Right atrium auricular region (tissue), 2 donors: ENCODE measurements around the gene RNF43. TPM values are rescaled to one million over a fixed set of nuclear protein-coding genes. Genes with fewer than 3 reads are reported as not detected.

Experiments used
- DNase-seq: peaks from one replicate; pipeline ENCODE4 v3.0.0-alpha.2; 2019; ENCODE audit warnings: low spot score
- H3K27ac ChIP-seq, 2 donors: fragments of 200-600 bp; sonication (generic); 1 replicate in 1 of 2; 2 replicates in 1 of 2; pipeline ENCODE4 v1.5.1; 2016 to 2019
- H3K27me3 ChIP-seq, 2 donors: fragments of 200-600 bp; sonication (generic); one replicate each; pipeline versions ENCODE4 v1.5.1 to v1.6.0; 2017 to 2019
- H3K36me3 ChIP-seq: fragments of 200-600 bp; sonication (generic); one replicate; pipeline ENCODE4 v1.5.1; 2016
- H3K4me1 ChIP-seq, 2 donors: fragments of 200-600 bp; sonication (generic); one replicate each; pipeline versions ENCODE4 v1.5.1 to v1.6.0; 2017 to 2019
- H3K4me3 ChIP-seq, 2 donors: fragments of 200-600 bp; sonication (generic); 1 replicate in 1 of 2; 2 replicates in 1 of 2; pipeline ENCODE4 v1.5.1; 2017 to 2019; ENCODE audit warnings: mild to moderate bottlenecking in 1 of 2, moderate library complexity in 1 of 2
- H3K9me3 ChIP-seq, 2 donors: fragments of 200-600 bp; sonication (generic); one replicate each; pipeline ENCODE4 v1.5.1; 2019
- CTCF ChIP-seq, 2 donors: fragments of 200-600 bp; sonication (generic); IDR thresholded peaks; one replicate each; pipeline ENCODE4 v1.5.1; 2019; ENCODE audit warnings: antibody characterized with exemption in 2 of 2
- total RNA-seq, 2 donors: library from RNA; depleted of rRNA; stranded (reverse); fragments of >200 nt; gene quantifications; one replicate each; pipeline ENCODE4 v1.1.0, GENCODE V29; 2016

RNF43 gene
- total RNA-seq, 2 donors from 2014 or later = 4.4 to 5.5 TPM

- no peaks in the 10 kb centered on the region for H3K9me3 ChIP-seq
- no peak overlapping the region for H3K27ac ChIP-seq
- no peaks in the 10 kb centered on the region for H3K27me3 ChIP-seq
- H3K4me1 ChIP-seq = peaks cover 0 to 5% of the 10 kb centered on the region in 2 donors
- H3K4me3 ChIP-seq = no peak overlapping the region
- DNase-seq = no peak
- TF ChIP-seq CTCF (IDR thresholded peaks at IDR 0.05) = no peak
- H3K36me3 ChIP-seq = no peaks in the 10 kb centered on the region
Measured at GRCh38 chr17:58388302-58389190, 28.8 kb downstream of the RNF43 start.

- DNase-seq = no peak
- H3K4me1 ChIP-seq = peaks cover 0 to 5% of the 10 kb centered on the region in 2 donors
- H3K36me3 ChIP-seq = no peaks in the 10 kb centered on the region
- no peak overlapping the region for H3K27ac ChIP-seq
- no peaks in the 10 kb centered on the region for H3K27me3 ChIP-seq
- no peak overlapping the region for H3K4me3 ChIP-seq
- no peaks in the 10 kb centered on the region for H3K9me3 ChIP-seq
- no peak for TF ChIP-seq CTCF (IDR thresholded peaks at IDR 0.05)
Measured at GRCh38 chr17:58387834-58388233, 29.5 kb downstream of the RNF43 start.

GRCh38 chr17:58386708-58387107 lies 30.6 kb downstream of the RNF43 start:
- Histone ChIP-seq H3K27ac (no peak overlapping the region), H3K4me3 (no peak overlapping the region), H3K4me1 (peaks cover 0 to 4% of the 10 kb centered on the region in 2 donors), H3K9me3 (no peaks in the 10 kb centered on the region), H3K36me3 (no peaks in the 10 kb centered on the region), H3K27me3 (no peaks in the 10 kb centered on the region)
- TF ChIP-seq CTCF (IDR thresholded peaks at IDR 0.05) = no peak
- DNase-seq = no peak

GRCh38 chr17:58385359-58385899 lies 31.9 kb downstream of the RNF43 start:
- no peaks in the 10 kb centered on the region for H3K36me3 ChIP-seq
- no peak overlapping the region for H3K4me3 ChIP-seq
- TF ChIP-seq CTCF (IDR thresholded peaks at IDR 0.05) = no peak
- H3K4me1 ChIP-seq = no peaks in the 10 kb centered on the region
- H3K9me3 ChIP-seq = no peaks in the 10 kb centered on the region
- H3K27me3 ChIP-seq = no peaks in the 10 kb centered on the region
- no peak overlapping the region for H3K27ac ChIP-seq
- no peak for DNase-seq

GRCh38 chr17:58384897-58385296 lies 32.4 kb downstream of the RNF43 start:
- no peak for DNase-seq
- Histone ChIP-seq H3K4me1 (no peaks in the 10 kb centered on the region), H3K27ac (no peak overlapping the region), H3K9me3 (no peaks in the 10 kb centered on the region), H3K4me3 (no peak overlapping the region), H3K27me3 (no peaks in the 10 kb centered on the region), H3K36me3 (no peaks in the 10 kb centered on the region)
- TF ChIP-seq CTCF (IDR thresholded peaks at IDR 0.05) = no peak
